Urinary bladder (tissue), 4 donors: ENCODE measurements around the gene ARHGAP26. TPM values are rescaled to one million over a fixed set of nuclear protein-coding genes. Genes with fewer than 3 reads are reported as not detected.

Experiments
- DNase-seq: peaks from one replicate; pipeline ENCODE4 v3.0.0-alpha.2; 2015; ENCODE audit errors: extremely low spot score
- H3K27ac ChIP-seq: one replicate; pipeline ENCODE4 v1.5.1; 2013; ENCODE audit warnings: low read depth, mild to moderate bottlenecking, moderate library complexity
- H3K36me3 ChIP-seq: one replicate; pipeline ENCODE4 v1.6.1; 2013; ENCODE audit warnings: mild to moderate bottlenecking, moderate library complexity; ENCODE audit not compliant: insufficient read depth
- H3K4me1 ChIP-seq: one replicate; pipeline ENCODE4 v1.6.1; 2013; ENCODE audit warnings: mild to moderate bottlenecking, moderate library complexity; ENCODE audit not compliant: insufficient read depth
- H3K4me3 ChIP-seq: one replicate; pipeline ENCODE4 v1.5.1; 2013; ENCODE audit warnings: low read depth, low read length
- WGBS: extraction: QIAGEN DNeasy Blood & Tissue Kit; methylation state at CpG from one replicate; pipeline ENCODE4 v1.1.7; 2013; 5-methylcytosine and 5-hydroxymethylcytosine counted together
- polyA plus RNA-seq: library from polyadenylated mRNA; stranded (reverse); fragments of 200-250 nt; gene quantifications from one replicate; pipeline ENCODE4 v1.2.3, GENCODE V29; 2013
- total RNA-seq: library from RNA; depleted of rRNA; stranded (reverse); fragments of >200 nt; gene quantifications from one replicate; pipeline ENCODE4 v1.2.3, GENCODE V29; 2014
- donor health status: healthy with polysubstance abuse.
- donor health status: healthy.

ARHGAP26 gene
- total and polyA plus RNA-seq, 2 donors: 5.7 to 54.2 TPM

DNA sequence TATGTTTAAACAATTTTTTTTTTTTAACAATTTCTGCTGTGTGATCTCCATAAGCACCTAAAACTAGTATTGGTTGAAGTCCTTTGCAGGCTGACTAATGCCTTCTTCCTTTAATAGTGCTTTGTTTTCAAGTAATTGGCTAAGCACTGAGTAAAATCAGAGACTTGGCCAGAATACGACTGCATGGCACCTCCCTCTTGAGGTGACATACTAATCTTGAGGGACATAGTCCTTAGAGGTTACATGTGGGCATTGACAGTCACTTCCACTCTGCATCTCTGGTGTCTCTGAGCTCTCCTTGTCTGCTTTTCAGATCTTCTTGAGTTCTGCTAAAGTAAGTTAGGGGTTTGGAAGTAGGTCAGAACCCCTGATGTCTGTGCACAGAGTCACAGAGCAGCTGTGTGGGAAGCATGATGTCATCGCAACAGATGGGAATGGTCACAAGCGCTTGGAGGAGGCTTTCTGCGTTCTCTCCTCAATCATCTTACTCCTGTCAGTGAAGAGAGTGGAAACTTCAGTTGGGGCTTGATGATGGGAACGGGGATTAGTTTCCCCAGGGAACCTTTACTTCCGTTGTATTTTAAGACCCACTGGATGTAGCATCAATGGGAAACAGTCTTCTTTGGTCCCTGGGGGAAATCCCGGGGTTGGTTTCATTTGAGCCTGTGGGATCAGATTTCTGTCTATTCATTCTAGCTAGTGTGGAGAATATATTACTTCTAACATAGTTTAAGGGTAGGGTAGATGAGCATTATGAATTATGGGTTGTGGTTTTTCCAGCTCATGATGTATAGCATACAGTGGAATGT is 136.9 kb downstream of the ARHGAP26 start:
- 71% methylated on average over 7 of the region's 7 CpGs for WGBS
- Histone ChIP-seq H3K4me3 (no peak overlapping the region), H3K4me1 (no peaks in the 10 kb centered on the region), H3K27ac (no peak overlapping the region), H3K36me3 (no peaks in the 10 kb centered on the region)
- no peak for DNase-seq

DNA sequence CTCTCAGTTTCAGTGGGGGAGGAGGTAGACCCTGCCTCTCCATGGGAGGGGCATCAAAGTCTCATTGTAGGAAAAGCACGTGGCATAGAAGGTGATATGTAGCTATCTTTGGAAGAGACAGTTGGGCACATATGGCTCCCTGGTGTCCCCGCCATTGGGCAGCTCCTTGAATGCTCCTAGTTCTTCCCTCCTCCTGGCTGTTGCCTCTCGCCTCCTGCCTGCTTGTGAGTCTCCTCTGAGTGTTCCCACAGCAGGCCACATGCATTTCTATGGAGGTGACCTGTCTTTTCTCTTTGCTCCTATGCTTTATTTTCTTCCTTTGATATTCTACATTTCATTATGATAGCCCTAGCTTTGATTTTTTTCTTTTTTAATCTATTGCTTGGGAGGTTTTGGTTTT is 138.5 kb downstream of the ARHGAP26 start:
- no peak overlapping the region for H3K27ac ChIP-seq
- 93% methylated on average over 3 of the region's 3 CpGs for WGBS
- H3K4me3 ChIP-seq: no peak overlapping the region
- DNase-seq: no peak
- no peaks in the 10 kb centered on the region for H3K36me3 ChIP-seq
- H3K4me1 ChIP-seq: no peaks in the 10 kb centered on the region

DNA sequence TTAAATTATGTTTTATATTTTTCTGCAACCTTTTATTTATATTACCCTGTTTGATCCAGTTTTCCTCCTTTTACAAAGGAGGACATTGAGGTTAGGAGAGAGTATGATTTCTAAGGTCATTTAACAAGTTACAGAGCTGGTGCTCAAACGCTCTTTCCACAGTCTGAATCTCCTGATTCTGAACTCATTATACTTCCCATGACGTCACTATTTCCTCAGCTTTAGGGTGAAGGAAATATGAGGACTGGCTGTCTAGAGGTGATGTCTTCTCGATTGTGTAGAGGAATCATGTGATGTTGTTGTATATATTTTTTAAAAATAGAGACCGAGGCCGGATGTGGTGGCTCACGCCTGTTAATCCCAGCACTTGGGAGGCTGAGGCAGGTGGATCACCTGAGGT is 140.0 kb downstream of the ARHGAP26 start:
- no peak for DNase-seq
- Histone ChIP-seq H3K4me3 (no peak overlapping the region), H3K36me3 (no peaks in the 10 kb centered on the region), H3K27ac (no peak overlapping the region), H3K4me1 (no peaks in the 10 kb centered on the region)
- 94% methylated on average over 6 of the region's 6 CpGs for WGBS

DNA sequence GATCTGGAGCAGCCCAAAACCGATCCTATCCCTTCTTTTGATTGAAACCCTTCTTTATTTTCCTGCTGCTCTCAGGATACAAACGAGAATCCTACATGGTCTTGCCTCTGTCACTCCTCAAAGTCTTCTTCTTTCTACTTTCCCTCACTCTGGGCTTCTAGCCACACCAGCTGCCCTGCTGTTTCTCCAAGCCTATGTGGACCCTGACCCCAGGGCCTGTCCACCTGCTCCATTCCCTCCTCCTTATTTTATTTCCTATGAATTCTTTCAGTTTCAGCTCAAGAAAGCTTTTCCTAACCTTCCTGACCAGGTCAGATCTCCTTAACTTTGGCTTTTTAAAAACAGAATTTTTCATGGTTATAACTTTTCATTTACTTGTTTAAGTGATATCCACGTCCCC is 141.0 kb downstream of the ARHGAP26 start:
- Histone ChIP-seq H3K36me3 (no peaks in the 10 kb centered on the region), H3K27ac (no peak overlapping the region), H3K4me1 (no peaks in the 10 kb centered on the region), H3K4me3 (no peak overlapping the region)
- WGBS: 91% methylated on average over 3 of the region's 3 CpGs
- DNase-seq: no peak

DNA sequence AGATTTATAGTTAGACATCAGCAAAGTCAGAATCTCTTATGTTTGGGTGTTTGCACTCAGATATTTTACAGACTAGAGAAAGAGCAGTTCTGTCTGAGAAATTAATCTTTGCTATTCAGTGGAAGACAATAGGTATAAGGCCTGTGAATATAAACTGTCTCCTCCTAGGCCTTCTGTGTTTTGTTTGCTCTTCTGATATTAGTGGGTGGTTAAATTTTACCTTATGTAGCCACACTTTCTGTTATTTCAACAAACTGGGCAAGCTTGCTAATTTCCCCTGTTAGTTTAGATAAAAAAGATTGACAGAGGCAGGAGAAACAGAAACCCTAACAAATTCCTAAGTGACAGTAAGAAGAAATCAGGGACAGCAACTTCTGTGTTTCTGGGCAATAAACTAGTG is 141.6 kb downstream of the ARHGAP26 start:
- Histone ChIP-seq H3K4me1 (no peaks in the 10 kb centered on the region), H3K27ac (no peak overlapping the region), H3K36me3 (no peaks in the 10 kb centered on the region), H3K4me3 (no peak overlapping the region)
- DNase-seq: no peak

DNA sequence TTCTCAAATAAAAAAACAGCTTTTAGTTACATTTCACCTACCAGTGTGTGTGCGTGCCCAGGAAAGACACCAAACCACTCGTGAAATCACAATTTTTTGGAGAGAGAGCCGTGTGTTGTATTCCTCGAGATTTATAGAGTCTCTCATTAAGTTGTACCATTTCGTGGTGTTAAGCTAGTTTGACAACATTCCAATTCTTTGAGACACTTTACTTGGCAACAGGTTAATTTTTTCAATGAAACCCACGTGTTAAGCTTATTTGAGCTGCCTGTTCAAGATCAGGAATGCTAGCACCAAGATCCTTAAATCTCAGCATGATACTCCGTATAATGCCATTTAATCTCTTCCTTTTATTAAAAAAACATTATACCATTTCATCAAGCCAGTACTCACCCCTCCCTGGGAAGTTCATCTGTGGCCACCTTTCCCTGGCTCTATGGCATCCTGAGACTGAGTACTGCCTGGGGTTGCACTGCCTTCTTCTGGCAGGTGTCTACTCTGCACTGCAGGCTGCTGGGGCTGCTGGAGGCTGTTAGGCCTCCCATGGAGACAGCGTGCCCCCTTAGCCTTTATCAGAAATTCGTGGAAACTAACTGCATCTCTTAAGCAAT is 143.7 kb downstream of the ARHGAP26 start:
- Histone ChIP-seq H3K4me3 (no peak overlapping the region), H3K36me3 (no peaks in the 10 kb centered on the region), H3K27ac (no peak overlapping the region), H3K4me1 (no peaks in the 10 kb centered on the region)
- DNase-seq: no peak
- WGBS: 84% methylated on average over 9 of the region's 9 CpGs

DNA sequence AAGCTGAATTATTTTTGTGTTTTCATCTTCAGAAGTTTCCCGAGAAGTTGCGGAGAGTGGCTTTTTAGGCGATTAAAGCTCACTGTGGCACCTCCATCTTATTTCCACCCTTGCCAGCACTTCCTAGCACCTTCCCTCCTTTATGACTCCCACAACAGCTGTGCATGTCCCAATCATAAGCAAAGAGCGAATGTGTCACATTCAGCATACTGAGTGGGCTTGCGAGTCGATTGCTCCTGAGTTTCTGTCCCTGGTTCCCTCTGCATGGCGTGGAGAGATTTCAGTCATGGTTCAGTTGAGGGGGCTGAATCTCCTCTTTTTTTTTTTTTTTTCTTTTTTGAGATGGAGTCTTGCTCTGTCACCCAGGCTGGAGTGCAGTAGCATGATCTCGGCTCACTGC is 144.9 kb downstream of the ARHGAP26 start:
- Histone ChIP-seq H3K36me3 (no peaks in the 10 kb centered on the region), H3K4me1 (no peaks in the 10 kb centered on the region), H3K27ac (no peak overlapping the region), H3K4me3 (no peak overlapping the region)
- DNase-seq: no peak
- 96% methylated on average over 8 of the region's 8 CpGs for WGBS

DNA sequence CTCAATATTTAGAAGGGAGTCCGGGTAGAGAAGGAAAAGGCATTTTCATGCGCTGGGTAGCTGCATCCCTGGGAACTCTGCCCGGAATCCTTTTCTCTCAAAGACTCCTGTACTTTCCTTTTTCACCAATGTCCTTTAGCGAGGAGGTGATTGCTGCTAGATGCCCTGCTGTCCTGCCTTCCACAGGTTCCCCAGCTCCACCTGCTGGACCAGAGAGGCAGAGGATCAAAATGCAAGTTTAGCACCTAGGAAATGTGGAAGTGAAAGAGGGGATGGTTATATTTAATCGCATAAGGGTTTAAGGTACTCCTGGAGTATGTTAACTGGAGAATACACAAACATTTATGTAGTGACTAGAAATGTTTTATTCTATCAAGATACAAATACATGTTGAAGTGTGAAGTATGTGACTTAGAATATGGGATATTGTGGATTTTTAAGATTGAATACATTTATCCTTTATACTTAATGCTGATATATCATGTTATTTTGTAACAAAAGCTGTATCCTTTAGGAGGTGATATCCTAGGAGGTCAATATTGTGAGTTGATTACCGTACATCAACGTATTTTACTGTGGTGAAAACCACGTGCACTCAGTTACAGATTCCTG is 145.7 kb downstream of the ARHGAP26 start:
- H3K4me1 ChIP-seq: no peaks in the 10 kb centered on the region
- no peak overlapping the region for H3K27ac ChIP-seq
- WGBS: 73% methylated on average over 8 of the region's 8 CpGs
- no peaks in the 10 kb centered on the region for H3K36me3 ChIP-seq
- H3K4me3 ChIP-seq: no peak overlapping the region
- no peak for DNase-seq

DNA sequence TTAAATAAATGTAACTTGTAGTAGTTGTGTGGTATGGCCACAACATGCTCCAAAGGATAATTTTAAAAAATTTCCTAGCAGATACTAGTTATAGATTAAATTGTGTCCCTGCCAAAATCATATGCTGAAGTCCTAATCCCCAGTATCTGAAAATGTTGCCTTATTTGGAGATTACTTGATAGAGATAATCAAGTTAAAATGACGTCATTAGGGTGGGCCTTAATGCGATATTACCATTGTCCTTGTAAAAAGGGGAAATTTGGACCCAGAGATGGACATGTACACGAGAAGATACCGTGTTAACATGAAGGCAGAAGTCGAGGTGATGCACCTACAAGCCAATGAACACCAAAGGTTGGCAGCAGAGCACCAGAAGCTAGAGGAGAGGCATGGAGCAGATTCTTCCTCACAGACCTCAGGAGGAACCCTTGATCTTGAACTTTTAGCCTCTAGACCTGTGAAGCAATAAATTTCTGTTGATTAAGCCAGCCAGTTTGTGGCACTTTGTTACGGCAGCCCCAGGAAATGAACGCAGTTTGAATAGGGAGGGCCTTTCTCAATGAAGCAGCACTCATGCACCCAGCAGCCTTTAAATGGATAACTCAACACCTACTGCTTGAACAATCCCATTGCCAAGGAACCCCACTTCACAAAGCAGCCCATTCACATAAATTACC is 148.9 kb downstream of the ARHGAP26 start:
- Histone ChIP-seq H3K4me1 (no peaks in the 10 kb centered on the region), H3K27ac (no peak overlapping the region), H3K36me3 (no peaks in the 10 kb centered on the region), H3K4me3 (no peak overlapping the region)
- 85% methylated on average over 7 of the region's 7 CpGs for WGBS
- DNase-seq: no peak

DNA sequence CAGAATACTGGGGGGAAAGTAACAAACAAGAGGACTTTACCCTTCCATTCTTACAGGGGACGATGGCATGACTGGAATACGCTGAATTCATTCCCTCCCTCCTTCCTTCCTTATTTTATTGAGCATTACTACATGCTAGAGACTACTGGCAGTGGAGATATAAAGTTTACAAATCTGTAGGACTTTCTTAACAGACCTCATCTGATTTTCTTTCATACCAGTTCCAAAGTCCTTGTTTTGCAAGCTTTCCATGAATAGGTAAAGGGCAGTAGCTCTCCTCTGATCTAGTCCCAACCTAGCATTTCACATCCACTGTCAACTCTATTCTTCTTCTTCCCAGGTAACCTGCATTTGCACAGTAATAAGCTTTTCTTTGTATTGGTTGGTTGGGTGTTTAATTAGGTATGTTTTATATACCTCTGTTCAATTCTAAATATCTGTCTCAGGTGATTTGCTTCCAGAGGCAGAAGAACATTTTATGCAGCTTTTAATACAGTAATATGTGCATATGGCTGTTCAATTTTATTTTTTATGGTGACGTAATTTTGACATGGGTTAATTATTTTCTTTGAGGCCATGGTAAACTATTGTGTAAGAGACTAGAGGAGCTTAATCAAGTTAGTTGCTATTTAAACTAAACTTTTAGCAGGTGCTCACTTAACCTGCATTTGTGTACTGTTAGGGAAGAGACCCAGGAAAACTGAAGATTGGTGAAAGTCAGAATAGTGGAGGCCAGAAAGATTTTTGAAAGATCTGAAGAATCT is 150.9 kb downstream of the ARHGAP26 start:
- 90% methylated on average over 3 of the region's 3 CpGs for WGBS
- no peak for DNase-seq
- no peaks in the 10 kb centered on the region for H3K4me1 ChIP-seq

DNA sequence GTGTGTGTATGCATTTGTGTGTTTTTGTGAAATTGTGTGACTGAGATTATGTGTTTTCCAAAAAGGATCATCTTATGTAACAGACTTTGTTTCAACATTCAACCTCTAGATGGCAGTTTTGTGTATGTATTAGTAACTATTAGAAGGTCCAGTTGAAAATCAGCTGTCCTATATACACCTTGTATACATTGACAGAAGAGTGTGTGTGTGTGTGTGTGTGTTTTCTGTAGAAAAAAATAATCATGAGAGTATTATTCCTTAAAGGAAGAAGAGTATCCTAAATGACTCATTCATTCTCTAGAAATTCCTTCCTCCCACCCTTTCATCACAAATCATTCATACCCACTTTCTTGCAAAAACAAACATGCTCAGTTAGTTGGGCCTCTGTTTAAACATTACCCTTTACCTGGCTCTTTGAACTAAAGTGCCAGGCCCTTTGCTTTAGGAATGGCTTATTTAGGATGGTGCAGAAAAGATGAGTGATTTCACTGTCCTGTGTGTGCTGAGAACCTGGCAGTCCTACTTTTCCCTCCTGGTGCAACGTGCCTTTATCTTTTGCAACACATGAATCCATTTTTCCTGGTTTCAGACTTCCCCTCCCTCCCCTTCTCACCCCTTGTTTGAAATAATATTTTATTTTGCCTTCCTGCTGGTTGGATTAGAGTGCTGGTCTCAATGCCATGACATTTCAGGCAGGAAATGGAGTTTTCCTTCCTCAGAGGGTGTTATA is 152.2 kb downstream of the ARHGAP26 start:
- Histone ChIP-seq H3K36me3 (no peaks in the 10 kb centered on the region), H3K4me3 (no peak overlapping the region), H3K27ac (no peak overlapping the region), H3K4me1 (no peaks in the 10 kb centered on the region)
- no peak for DNase-seq
- 77% methylated on average over 1 of the region's 1 CpG for WGBS

More for the DNA sequence above, 150.9 kb downstream of the ARHGAP26 start:
- Histone ChIP-seq H3K36me3 (no peaks in the 10 kb centered on the region), H3K27ac (no peak overlapping the region), H3K4me3 (no peak overlapping the region)

DNA sequence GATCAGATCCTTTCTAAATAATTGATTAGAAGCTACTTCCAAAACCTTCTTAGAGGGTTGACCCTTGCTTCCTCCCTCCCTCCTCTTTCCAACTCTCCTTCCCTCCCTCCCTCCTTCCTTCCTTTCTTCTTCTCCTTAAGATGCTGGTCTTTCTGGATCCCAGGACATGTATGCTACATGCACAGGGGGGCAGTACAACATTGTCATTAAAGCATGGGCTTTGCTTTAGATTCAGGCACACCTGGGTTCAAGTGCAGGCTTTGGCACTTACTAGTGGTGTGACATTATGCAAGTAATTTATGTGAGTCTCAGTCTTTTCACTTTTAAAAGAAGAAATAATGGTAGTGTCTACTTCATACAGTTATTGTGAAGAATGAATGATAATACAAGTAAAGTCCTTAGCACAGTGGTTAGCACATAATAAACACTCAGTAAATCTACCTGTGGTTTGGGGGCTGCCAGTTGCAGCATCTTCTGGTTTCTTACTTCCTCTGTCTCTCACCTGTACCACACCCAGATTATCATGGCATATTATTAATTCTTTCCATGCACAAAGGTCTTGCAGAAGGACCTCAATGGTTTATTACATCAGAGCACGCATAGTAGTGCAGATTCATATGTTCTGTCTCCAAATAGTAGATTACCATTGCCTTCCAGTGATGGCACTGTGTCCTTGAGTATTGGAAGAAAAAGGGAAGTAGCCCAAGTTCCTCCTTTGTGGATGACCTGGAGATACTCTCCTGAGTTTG is 154.1 kb downstream of the ARHGAP26 start:
- no peaks in the 10 kb centered on the region for H3K4me1 ChIP-seq
- H3K4me3 ChIP-seq: no peak overlapping the region
- DNase-seq: no peak
- no peak overlapping the region for H3K27ac ChIP-seq
- no peaks in the 10 kb centered on the region for H3K36me3 ChIP-seq
- WGBS: 93% methylated on average over 1 of the region's 1 CpG
